ENCODE data around the gene IFFO2. TPM values are rescaled to one million over a fixed set of nuclear protein-coding genes. Genes with fewer than 3 reads are reported as not detected.

Gene IFFO2
- total and polyA plus RNA-seq, 2 donors (not counting 3 experiments of a cell fraction or from before 2014, with no cell fraction given): 31.1 to 31.3 TPM

- Histone ChIP-seq H3K4me1 (ENCODE audit: control insufficient read depth, extremely low read depth, insufficient read depth, low read length) (peaks cover 15% of the 10 kb centered on the region), H3K4me3 (replicated peaks in 1 of 3; ENCODE audit: insufficient read depth in 1 of 3, low read depth in 1 of 3, low read length in 3 of 3) (no peak overlapping the region), H3K4me2 (ENCODE audit: insufficient read depth, low read length) (no peak overlapping the region), H3K36me3 (ENCODE audit: control insufficient read depth in 2 of 2, extremely low read depth in 1 of 2, insufficient read depth in 2 of 2, low read length in 2 of 2) (no peaks in the 10 kb centered on the region), H3K79me2 (ENCODE audit: control insufficient read depth, insufficient read depth, low read length) (no peaks in the 10 kb centered on the region), H3K27ac (ENCODE audit: insufficient read depth, low read depth, low read length) (no peak overlapping the region), H2AFZ (ENCODE audit: low read depth, low read length) (no peak overlapping the region), H3K27me3 (ENCODE audit: control insufficient read depth in 2 of 2, insufficient read depth in 2 of 2, low read length in 2 of 2) (no peaks in the 10 kb centered on the region), H4K20me1 (replicated peaks; ENCODE audit: control insufficient read depth, extremely low read depth, insufficient read depth, low read length) (no peaks in the 10 kb centered on the region), H3K9ac (replicated peaks; ENCODE audit: extremely low read depth, insufficient read depth, low read length) (no peak overlapping the region), H3K9me3 (replicated peaks; ENCODE audit: control insufficient read depth, insufficient read depth, low read length) (no peaks in the 10 kb centered on the region), H3K9me1 (replicated peaks; ENCODE audit: control insufficient read depth, extremely low read depth, insufficient read depth, low read length) (no peaks in the 10 kb centered on the region)
- DNase-seq (ENCODE audit: low read depth, low spot score) (no peak), FAIRE-seq (no peak)
- TF ChIP-seq MYC (IDR thresholded peaks at IDR 0.05; ENCODE audit: low read depth, low read length) (no peak), FOS (IDR thresholded peaks at IDR 0.05; ENCODE audit: borderline replicate concordance, insufficient read depth, low read length) (no peak), MAX (IDR thresholded peaks at IDR 0.05; ENCODE audit: insufficient read depth, insufficient read length) (no peak), POLR2A (IDR thresholded peaks at IDR 0.05; ENCODE audit: low read depth, low read length) (no peak), POLR2AphosphoS5 (IDR thresholded peaks at IDR 0.05; ENCODE audit: insufficient read depth, low read depth, low read length) (no peak), JUN (IDR thresholded peaks at IDR 0.05; ENCODE audit: borderline replicate concordance, insufficient read depth, insufficient read length, low read depth) (no peak), EZH2 (IDR thresholded peaks at IDR 0.05; ENCODE audit: borderline replicate concordance, low read depth, low read length, severe bottlenecking) (no peak), CTCF (IDR thresholded peaks at IDR 0.05; ENCODE audit: extremely low read depth in 1 of 2, insufficient read depth in 1 of 2, low read depth in 1 of 2, low read length in 2 of 2) (no peak), GATA2 (IDR thresholded peaks at IDR 0.05; ENCODE audit: insufficient read depth, insufficient read length, low read depth, low read length) (no peak)
- no TSS peak for BruUV-seq (replicated peaks)
- CTCF ChIA-PET: interaction anchor here (1.1 to 3.3 kb wide), 4 partner anchors 51 to 90 kb away, joined by 3 to 22 read pairs (median 8); no protein-coding TSS in a partner anchor
- intact Hi-C loops (cut with micrococcal nuclease) (loop anchor here (5.0 kb wide), 2 partner anchors 93 to 108 kb away; no protein-coding TSS in a partner anchor), dilution Hi-C loops (cut with MboI; ENCODE audit: extremely low pct_ligation_motif_present, low sequenced_read_pairs) (no loop called here)
- POLR2A ChIA-PET: no interaction called here
These were observed 18.1 kb upstream of the IFFO2 start for GRCh38 chr1:18974606-18975005.
